Endothelial cell of umbilical vein (primary cell): Measurements from ENCODE around the gene CHST11. TPM values are rescaled to one million over a fixed set of nuclear protein-coding genes. Genes with fewer than 3 reads are reported as not detected.

Experiments
- BruUV-seq: library from RNA; stranded (reverse); fragments of 400-500 nt; replicated peaks from 2 replicates; lab custom pipeline; 2021; lab: Mats Ljungman, UMichigan
- CTCF ChIA-PET: fragments of 300-600, 350-600 bp; sonication (Branson Sonifier 250); formaldehyde crosslinking; loops from one replicate; lab custom pipeline; 2021; ENCODE audit warnings: antibody characterized with exemption, inconsistent platforms; lab: Charles Lee
- POLR2A ChIA-PET: fragments of 300-600, 350-600 bp; sonication (Branson Sonifier 250); formaldehyde crosslinking; loops from one replicate; lab custom pipeline; 2021; ENCODE audit warnings: antibody characterized with exemption, inconsistent platforms; lab: Charles Lee
- DNase-seq: peaks from one replicate; pipeline ENCODE4 v3.0.0-alpha.2; 2011; ENCODE audit warnings: low read depth, low spot score
- FAIRE-seq: peaks from 2 replicates; lab custom pipeline; 2011; peaks lifted over from hg19 to GRCh38; lab: Jason Lieb, UNC
- H2AFZ ChIP-seq: 2 replicates; pipeline ENCODE4 v1.6.0; 2012; ENCODE audit warnings: low read depth, low read length, control low read depth, inconsistent platforms
- H3K27ac ChIP-seq: 2 replicates; pipeline ENCODE4 v1.5.1; 2011; ENCODE audit warnings: low read depth, mild to moderate bottlenecking, control low read depth, low read length, moderate library complexity; ENCODE audit not compliant: insufficient read depth
- H3K27me3 ChIP-seq, 2 experiments: 2 replicates each; pipeline versions ENCODE4 v1.6.0 to v1.6.1; 2011; ENCODE audit warnings: low read length in 2 of 2, mixed read lengths in 1 of 2; ENCODE audit not compliant: control insufficient read depth in 2 of 2, insufficient read depth in 2 of 2
- H3K36me3 ChIP-seq, 2 experiments: 2 replicates in 1 of 2; 3 replicates in 1 of 2; pipeline ENCODE4 v1.5.1; 2011; ENCODE audit warnings: low read length in 2 of 2, mild to moderate bottlenecking in 1 of 2, moderate library complexity in 1 of 2; ENCODE audit not compliant: control insufficient read depth in 2 of 2, insufficient read depth in 2 of 2; ENCODE audit errors: extremely low read depth in 1 of 2
- H3K4me1 ChIP-seq: 3 replicates; pipeline ENCODE4 v1.5.1; 2011; ENCODE audit warnings: mild to moderate bottlenecking, low read length; ENCODE audit not compliant: control insufficient read depth, insufficient read depth; ENCODE audit errors: extremely low read depth
- H3K4me2 ChIP-seq: 2 replicates; pipeline ENCODE4 v1.6.1; 2011; ENCODE audit warnings: low read length, control low read depth, mixed read lengths; ENCODE audit not compliant: insufficient read depth
- H3K4me3 ChIP-seq, 3 experiments: fragments of 200-600 bp in 1 of 3; sonication (generic), shearing (Covaris generic) in 1 of 3; replicated peaks in 1 of 3; 2 replicates each; pipeline ENCODE4 v1.5.1; 2011 to 2016; ENCODE audit warnings: control low read depth in 3 of 3, low read length in 3 of 3, mild to moderate bottlenecking in 2 of 3, inconsistent platforms in 1 of 3, low read depth in 1 of 3, moderate library complexity in 1 of 3; ENCODE audit not compliant: insufficient read depth in 1 of 3
- H3K79me2 ChIP-seq: 2 replicates; pipeline ENCODE4 v1.6.0; 2012; ENCODE audit warnings: low read length, inconsistent platforms; ENCODE audit not compliant: control insufficient read depth, insufficient read depth
- H3K9ac ChIP-seq: replicated peaks from 2 replicates; pipeline ENCODE3; 2011; ENCODE audit warnings: low read length, control low read depth; ENCODE audit not compliant: insufficient read depth; ENCODE audit errors: extremely low read depth
- H3K9me1 ChIP-seq: replicated peaks from 3 replicates; pipeline ENCODE4 v1.6.0; 2011; ENCODE audit warnings: mild to moderate bottlenecking, low read length; ENCODE audit not compliant: control insufficient read depth, insufficient read depth; ENCODE audit errors: extremely low read depth
- H3K9me3 ChIP-seq: replicated peaks from 2 replicates; pipeline ENCODE4 v1.5.1; 2012; ENCODE audit warnings: low read length, inconsistent platforms; ENCODE audit not compliant: control insufficient read depth, insufficient read depth
- H4K20me1 ChIP-seq: replicated peaks from 2 replicates; pipeline ENCODE3; 2011; ENCODE audit warnings: mild to moderate bottlenecking, low read length; ENCODE audit not compliant: control insufficient read depth, insufficient read depth; ENCODE audit errors: extremely low read depth
- CTCF ChIP-seq, 2 donors: IDR thresholded peaks; 1 replicate in 1 of 2; 2 replicates in 1 of 2; pipeline ENCODE4 v1.5.1; 2011; ENCODE audit warnings: low read length in 2 of 2, mild to moderate bottlenecking in 2 of 2, moderate library complexity in 2 of 2, control low read depth in 1 of 2, inconsistent platforms in 1 of 2, low read depth in 1 of 2; ENCODE audit not compliant: insufficient read depth in 1 of 2; ENCODE audit errors: extremely low read depth in 1 of 2
- EZH2 ChIP-seq: IDR thresholded peaks from 2 replicates; pipeline ENCODE4 v1.6.1; 2012; ENCODE audit warnings: borderline replicate concordance, low read depth, mild to moderate bottlenecking, moderate library complexity, low read length, inconsistent platforms; ENCODE audit not compliant: severe bottlenecking
- FOS ChIP-seq: IDR thresholded peaks from 2 replicates; pipeline ENCODE4 v1.6.1; 2011; ENCODE audit warnings: mild to moderate bottlenecking, low read length, moderate library complexity, borderline replicate concordance; ENCODE audit not compliant: insufficient read depth
- GATA2 ChIP-seq: IDR thresholded peaks from 2 replicates; pipeline ENCODE4 v1.7.0; 2011; ENCODE audit warnings: low read depth, mild to moderate bottlenecking, moderate library complexity, mixed read lengths, low read length; ENCODE audit not compliant: insufficient read length, insufficient read depth
- JUN ChIP-seq: IDR thresholded peaks from 2 replicates; pipeline ENCODE4 v1.6.1; 2011; ENCODE audit warnings: borderline replicate concordance, low read depth; ENCODE audit not compliant: insufficient read length, insufficient read depth
- MAX ChIP-seq: IDR thresholded peaks from 2 replicates; pipeline ENCODE4 v1.6.1; 2011; ENCODE audit not compliant: insufficient read depth, insufficient read length
- MYC ChIP-seq: IDR thresholded peaks from one replicate; pipeline ENCODE4 v1.6.1; 2011; ENCODE audit warnings: mild to moderate bottlenecking, low read depth, low read length
- POLR2A ChIP-seq: IDR thresholded peaks from 2 replicates; pipeline ENCODE4 v1.6.1; 2012; ENCODE audit warnings: low read depth, mild to moderate bottlenecking, control low read depth, low read length
- POLR2AphosphoS5 ChIP-seq: IDR thresholded peaks from 2 replicates; pipeline ENCODE4 v1.6.1; 2012; ENCODE audit warnings: low read depth, mild to moderate bottlenecking, control low read depth, low read length, moderate library complexity; ENCODE audit not compliant: insufficient read depth
- dilution Hi-C: fragments of 300-500 bp; cut with MboI; formaldehyde crosslinking; loops from one replicate; pipeline ENCODE4 v1.15.0; 2019; ENCODE audit warnings: low sequenced_read_pairs; ENCODE audit not compliant: extremely low pct_ligation_motif_present
- intact Hi-C: fragments of 100-400 bp; cut with micrococcal nuclease; formaldehyde crosslinking; loops from one replicate; pipeline ENCODE4 v1.10.0; 2022
- polyA plus RNA-seq, 4 experiments: library from polyadenylated mRNA; depleted of rRNA in 3 of 4; stranded (reverse) in 3 of 4; unstranded in 1 of 4; fragments of >200 nt; gene quantifications; 2 replicates each; pipeline versions ENCODE4 v1.2.1 to v1.2.3, GENCODE V29; 2011 to 2012; ENCODE audit warnings: missing spikeins in 1 of 4
- total RNA-seq: library from RNA; stranded (reverse); gene quantifications from 2 replicates; pipeline ENCODE4 v1.2.3, GENCODE V29; 2021

Gene CHST11
- total and polyA plus RNA-seq, 2 donors (not counting 3 experiments of a cell fraction or from before 2014, with no cell fraction given): 19.7 to 20.9 TPM

- H3K4me1 ChIP-seq: peaks cover 9% of the 10 kb centered on the region
- no peaks in the 10 kb centered on the region for H3K36me3 ChIP-seq
- H2AFZ ChIP-seq: no peak overlapping the region
- intact Hi-C loops: loop anchor here (2.0 kb wide), 1 partner anchor 15 kb away; no protein-coding TSS in a partner anchor
- H3K79me2 ChIP-seq: peaks cover 2% of the 10 kb centered on the region
- POLR2A ChIA-PET: no interaction called here
- H3K27ac ChIP-seq: no peak overlapping the region
- H3K27me3 ChIP-seq: no peaks in the 10 kb centered on the region
- no peaks in the 10 kb centered on the region for H4K20me1 ChIP-seq
- dilution Hi-C loops: no loop called here
- no peak for TF ChIP-seq FOS
- TF ChIP-seq CTCF (IDR thresholded peaks at IDR 0.05; ENCODE audit: extremely low read depth in 1 of 2, insufficient read depth in 1 of 2, low read depth in 1 of 2, low read length in 2 of 2): no peak
- TF ChIP-seq POLR2A: no peak
- no peak for TF ChIP-seq MAX
- TF ChIP-seq POLR2AphosphoS5: no peak
- no peak for TF ChIP-seq GATA2
- no peak for TF ChIP-seq EZH2
- no peak for TF ChIP-seq JUN
- TF ChIP-seq MYC: no peak
- H3K4me3 ChIP-seq: no peak overlapping the region
- no TSS peak for BruUV-seq
- H3K9ac ChIP-seq: no peak overlapping the region
- FAIRE-seq (no peak), DNase-seq (no peak)
- no peaks in the 10 kb centered on the region for H3K9me1 ChIP-seq
- no peak overlapping the region for H3K4me2 ChIP-seq
- CTCF ChIA-PET: interaction anchor here (0.5 to 1.7 kb wide), 3 partner anchors 22 to 306 kb away, joined by 3 to 4 read pairs (median 3); no protein-coding TSS in a partner anchor
- no peaks in the 10 kb centered on the region for H3K9me3 ChIP-seq
These were observed 231.2 kb downstream of the CHST11 start for GRCh38 chr12:104687823-104688573.
